KBM-7 (cell line): ENCODE measurements around the gene DMBX1.

Source experiments
- DNase-seq: peaks from one replicate; pipeline ENCODE4 v3.0.0-alpha.2; 2015
- in situ Hi-C: fragments of 300-500 bp; cut with MboI; formaldehyde crosslinking; loops from 2 replicates; pipeline ENCODE4 v1.14.3; 2020; ENCODE audit warnings: low sequenced_read_pairs, low pct_unique_long_range_greater_than_20kb, mixed read lengths

DMBX1 gene

DNA sequence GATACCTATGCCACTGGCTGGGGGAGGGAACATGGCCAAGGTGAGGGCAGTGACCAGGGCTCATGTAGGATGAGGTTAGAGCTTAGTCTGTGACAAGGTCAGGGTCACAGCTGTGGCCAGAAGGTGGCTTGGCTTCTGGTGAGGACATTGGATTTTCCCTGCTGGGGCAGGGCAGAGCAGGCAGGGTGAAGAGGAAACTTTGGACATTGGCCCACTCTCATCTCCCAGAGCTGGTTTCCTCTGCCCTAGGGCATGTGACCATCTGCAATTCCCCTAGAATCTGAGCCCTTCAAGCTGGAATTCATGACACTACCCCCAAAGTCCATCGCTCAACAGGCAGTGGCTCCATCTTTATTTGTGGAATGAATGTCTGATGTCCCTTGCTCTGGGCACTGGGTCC is 5.3 kb downstream of the DMBX1 start:
- DNase-seq, result no peak
- in situ Hi-C loops, result no loop called here

DNA sequence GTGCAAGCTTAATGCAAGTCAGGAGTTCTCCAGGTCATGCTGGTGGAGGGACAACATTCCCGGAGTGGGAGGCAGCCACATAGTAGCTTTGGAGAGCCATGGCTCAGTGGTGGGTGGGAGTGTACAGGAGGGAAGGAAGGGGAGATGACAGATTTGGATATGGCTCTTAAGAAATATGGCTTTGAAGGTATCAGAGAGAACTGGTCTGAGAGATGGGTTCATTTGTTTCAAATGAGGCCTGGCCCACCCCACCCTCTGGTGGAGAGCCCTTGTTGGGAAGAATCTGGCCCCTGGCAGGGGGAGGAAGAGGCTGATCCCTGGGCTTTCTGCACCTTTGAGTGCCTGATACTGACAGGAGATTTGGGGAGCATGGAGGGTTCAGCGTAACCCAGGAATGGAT is 6.1 kb downstream of the DMBX1 start:
- in situ Hi-C loops, result no loop called here
- no peak for DNase-seq

DNA sequence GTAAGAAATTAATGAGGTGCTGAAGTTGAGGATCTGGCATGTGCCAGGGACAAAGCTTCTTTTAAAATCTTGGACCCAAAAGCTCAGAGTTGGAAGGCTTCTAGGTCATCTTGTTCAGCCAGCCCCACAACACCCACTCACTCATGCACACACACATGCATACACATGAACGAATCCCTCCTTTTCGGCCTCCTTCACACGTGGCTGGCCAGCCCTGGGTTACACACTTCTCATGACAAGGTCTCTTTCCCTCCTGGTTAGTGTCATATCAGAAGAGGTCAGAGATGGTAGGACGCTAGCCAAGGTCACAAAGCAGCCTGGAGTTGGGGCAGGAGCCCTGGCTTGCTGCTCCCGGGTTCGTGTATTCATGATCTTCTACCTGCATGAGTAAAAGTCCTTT is 6.9 kb downstream of the DMBX1 start:
- in situ Hi-C loops, result no loop called here
- DNase-seq, result no peak

DNA sequence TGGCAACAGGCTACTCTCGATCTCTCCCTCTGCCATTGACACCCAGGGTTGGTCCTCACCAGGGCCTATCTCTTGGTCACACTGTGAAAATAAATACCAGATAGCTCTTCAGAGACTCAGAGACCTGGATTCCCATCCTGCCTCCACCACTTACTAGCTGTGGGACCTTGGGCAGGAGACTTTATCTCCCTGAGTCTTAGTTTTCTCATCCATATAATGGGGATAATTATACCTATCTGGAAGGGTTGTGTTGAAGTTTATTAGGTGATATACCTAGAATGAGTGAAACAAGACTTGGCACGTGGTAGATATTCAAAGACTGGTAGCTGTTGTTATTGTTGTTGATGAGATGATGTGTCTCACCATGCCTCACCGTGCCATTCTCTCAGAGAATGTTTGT is 7.4 kb downstream of the DMBX1 start:
- DNase-seq, result no peak
- in situ Hi-C loops, result no loop called here

DNA sequence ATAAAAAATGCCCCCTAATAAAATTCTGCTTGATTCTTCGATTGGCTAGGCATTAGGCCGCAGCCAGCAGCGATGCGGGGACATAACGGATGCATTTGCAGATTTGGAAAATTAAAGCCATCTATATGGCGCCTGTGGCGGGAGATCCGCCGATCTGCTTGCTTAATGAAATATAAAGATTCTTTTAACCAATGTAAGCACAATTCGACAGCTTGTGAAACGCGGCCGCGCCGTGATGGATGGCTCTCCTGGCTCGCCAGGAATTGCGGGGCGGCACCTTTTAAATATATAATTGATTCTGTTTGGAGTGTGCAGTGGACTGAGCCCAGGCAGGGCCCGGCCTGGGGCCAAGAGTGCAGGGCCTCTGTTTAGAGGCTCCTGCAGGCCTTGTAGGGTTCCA is 8.0 kb downstream of the DMBX1 start:
- no peak for DNase-seq
- in situ Hi-C loops, result no loop called here

DNA sequence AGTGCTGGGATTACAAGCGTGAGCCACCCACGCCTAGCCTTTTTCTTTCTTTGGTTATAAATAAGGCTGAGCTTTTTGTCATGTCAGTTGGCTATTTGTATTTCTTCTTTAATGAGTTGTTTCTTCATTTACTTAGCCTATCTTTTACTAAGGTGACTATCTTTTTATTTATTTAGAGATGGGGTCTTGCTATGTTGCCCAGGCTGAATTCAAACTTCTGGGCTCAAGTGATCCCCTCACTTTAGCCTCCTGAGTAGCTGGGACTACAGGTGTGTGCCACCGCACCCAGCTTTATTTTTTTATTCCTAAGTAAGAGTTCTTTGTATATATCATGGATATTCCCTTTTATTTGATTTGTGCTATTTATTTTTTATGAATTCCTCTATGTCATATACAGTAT is 11.9 kb downstream of the DMBX1 start:
- DNase-seq, result no peak
- in situ Hi-C loops, result no loop called here

DNA sequence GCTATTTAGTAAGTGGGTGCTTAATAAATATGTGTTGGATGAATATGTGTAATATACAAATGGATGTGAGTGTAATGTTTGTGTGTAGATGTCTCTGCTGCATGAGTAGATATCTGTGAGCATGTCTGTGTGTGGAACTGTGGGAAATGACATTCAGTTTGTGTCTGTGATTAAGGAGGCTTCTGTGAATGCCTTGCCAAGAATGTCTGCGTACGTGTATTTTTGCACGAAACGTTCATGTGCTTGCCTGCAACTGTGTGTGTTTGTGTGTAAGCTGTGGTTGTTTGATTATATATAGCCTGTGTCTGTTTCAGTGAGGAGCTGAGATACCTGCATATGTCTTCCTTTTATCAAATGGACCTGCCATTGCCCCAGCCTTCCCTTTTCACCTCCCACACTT is 13.8 kb downstream of the DMBX1 start:
- in situ Hi-C loops, result no loop called here
- no peak for DNase-seq

DNA sequence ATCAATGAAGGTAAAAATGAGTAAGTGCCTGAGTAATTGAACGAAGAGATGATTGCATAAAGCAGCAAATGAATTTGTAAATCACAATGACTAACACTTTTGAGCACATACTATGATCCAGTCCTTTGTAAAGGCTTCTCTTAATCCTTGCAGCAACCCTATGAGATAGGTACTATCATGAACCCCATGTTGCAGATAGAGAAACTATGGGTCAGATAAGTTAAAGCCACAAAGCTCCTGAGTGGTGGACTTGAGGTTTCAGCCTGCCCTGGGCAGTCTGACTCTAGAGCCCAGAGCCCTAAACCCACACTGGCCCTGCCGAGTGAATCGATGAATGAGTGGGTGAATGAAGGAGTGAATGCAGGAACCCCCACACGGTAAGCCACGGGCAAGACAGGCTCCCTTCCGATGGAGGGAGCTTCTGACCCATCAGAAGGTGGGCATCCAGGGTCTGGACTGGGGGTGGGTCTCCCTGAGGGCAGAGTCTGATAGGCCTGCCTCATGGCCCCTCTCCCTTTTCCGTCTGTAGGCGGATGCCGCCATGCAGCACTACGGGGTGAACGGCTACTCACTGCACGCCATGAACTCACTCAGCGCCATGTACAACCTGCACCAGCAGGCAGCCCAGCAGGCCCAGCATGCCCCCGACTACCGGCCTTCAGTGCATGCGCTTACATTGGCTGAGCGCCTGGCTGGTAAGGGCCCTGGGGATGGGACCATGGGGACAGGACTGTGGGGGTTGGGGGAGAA is 17.0 kb downstream of the DMBX1 start:
- in situ Hi-C loops, result no loop called here
- no peak for DNase-seq

DNA sequence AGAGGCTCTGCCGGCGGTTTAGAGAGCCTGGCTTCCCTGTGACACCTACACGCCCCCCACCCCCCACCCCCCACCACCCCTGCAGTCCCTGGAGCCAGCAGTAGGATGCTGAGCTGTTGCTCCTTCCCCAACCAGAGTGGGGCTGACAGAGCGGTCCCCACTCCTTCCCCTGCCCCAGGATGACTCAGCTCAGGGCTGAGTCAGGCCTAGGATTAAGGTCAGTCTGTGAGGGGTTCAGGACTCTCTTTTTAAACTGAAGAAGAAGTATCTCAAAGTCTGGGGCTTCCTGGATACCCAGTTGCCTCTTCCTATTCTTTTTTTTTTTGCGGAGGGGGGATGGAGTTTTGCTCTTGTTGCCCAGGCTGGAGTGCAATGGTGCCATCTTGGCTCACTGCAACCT is 19.1 kb downstream of the DMBX1 start:
- DNase-seq, result no peak
- in situ Hi-C loops, result no loop called here

DNA sequence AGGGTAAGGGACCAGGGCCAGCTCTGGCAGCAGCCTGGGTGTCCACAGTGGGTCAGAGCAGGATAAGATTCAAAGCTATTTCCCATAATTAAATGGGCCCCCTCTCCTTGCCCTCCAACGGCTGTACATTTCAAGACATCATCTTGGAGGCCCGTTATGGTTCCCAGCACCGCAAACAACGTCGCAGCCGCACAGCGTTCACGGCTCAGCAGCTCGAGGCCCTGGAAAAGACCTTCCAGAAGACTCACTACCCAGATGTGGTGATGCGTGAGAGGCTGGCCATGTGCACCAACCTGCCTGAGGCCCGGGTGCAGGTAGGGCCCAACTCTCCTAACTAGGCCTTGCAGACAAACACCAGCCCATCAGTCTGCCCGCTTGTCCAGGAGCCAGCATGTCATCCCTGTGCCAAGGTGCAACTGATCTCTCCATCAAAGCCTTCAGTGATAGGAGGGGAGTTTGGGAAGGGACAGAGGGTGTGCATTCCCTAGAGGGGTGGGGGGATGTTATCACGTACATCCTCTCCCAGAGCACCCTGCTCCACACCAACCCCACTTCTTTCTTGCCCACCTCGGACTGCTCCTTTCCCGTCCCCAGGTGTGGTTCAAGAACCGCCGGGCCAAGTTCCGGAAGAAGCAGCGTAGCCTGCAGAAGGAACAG is 20.8 kb downstream of the DMBX1 start:
- DNase-seq, result no peak
- in situ Hi-C loops, result no loop called here

DNA sequence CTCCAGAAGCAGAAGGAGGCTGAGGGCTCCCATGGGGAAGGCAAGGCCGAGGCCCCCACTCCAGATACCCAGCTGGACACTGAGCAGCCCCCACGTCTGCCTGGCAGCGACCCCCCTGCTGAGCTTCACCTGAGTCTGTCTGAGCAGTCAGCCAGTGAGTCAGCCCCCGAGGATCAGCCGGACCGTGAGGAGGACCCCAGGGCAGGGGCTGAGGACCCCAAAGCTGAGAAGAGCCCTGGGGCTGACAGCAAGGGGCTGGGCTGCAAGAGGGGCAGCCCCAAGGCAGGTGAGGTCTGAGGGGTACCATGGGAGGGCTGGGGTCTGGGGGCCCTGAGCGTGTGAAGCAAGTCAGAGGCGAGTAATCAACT is 21.3 kb downstream of the DMBX1 start:
- DNase-seq, result no peak
- in situ Hi-C loops, result no loop called here

DNA sequence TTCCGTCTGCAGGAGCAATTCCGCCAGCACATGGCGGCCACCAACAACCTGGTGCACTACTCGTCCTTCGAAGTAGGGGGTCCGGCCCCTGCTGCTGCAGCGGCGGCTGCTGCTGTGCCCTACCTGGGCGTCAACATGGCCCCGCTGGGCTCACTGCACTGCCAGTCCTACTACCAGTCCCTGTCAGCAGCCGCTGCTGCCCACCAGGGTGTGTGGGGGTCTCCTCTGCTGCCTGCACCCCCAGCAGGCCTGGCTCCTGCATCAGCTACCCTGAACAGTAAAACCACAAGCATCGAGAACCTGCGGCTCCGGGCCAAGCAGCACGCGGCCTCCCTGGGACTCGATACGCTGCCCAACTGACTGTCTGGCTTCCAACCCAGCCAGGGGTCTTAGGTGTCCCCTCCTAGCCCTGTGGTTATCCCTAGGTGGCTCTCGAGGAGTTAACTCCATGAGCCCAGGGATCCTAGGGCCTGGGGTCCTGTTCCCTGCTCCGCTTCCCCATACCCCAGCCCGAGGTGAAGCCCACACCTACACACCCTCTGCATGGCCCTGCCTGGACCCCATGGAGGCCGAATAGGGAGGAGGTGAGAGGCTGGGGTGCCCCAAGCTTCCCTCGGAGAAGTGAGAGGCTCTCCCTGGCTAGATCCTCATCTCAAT is 22.6 kb downstream of the DMBX1 start:
- DNase-seq, result no peak
- in situ Hi-C loops, result no loop called here

DNA sequence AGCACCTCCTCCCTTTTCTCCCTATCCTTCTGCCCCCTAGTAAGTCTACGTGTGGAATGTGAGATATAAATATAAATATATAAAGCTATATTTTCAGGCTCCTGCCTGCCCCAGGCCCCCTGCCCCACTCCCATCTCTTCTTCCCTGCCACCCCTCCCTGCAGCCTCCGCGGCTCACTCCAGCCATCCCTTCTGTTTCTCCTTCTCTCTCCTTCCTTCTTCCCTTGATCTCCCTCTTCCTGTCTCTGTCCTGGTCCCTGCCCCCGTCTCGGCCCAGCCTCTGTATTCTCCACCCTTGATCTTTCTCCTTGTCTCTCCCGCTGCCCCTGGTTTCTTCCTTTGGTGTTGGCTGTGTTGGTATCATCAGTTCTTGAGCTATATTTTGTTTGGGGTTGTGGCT is 23.2 kb downstream of the DMBX1 start:
- in situ Hi-C loops, result no loop called here
- no peak for DNase-seq

DNA sequence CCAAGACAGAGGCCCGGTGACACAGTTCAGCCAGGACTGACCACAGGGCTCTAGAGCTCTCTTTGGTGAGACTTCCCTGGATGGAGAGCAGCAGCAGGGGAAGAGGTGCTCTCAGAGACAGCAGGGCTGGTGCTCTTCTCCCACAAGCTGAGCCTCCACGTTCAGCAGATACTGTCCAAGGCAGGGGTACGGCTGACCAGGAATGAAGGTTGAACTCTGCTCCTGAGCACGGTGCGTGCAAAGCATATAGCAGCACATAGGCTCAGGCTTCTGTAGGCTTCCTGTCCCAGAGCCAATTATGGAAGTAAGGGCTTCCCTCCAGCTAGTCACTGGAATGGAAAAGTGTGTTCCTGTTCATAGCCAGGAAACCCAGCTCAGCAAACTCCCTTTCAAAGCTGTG is 23.9 kb downstream of the DMBX1 start:
- in situ Hi-C loops, result no loop called here
- DNase-seq, result no peak

DNA sequence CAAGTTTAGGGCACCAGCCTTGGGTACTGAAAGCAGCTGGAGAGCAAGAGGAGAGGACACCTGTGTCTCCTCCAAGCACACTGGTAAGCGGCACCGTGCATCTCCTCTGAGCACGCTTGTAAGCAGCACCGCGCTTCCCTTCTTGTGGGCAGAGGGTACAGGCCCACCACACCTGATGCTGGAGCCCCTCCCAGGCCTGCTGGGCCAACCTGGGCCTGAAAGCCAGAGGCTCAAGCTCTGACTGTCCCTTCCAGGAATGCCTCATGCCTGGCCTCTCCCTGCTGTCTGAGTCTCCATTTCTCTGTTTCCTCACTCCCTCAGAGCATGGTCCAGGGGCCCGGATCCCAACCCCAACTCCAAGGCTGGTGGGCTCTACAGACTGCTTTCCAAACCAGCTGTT is 25.9 kb downstream of the DMBX1 start:
- in situ Hi-C loops, result no loop called here
- no peak for DNase-seq

DNA sequence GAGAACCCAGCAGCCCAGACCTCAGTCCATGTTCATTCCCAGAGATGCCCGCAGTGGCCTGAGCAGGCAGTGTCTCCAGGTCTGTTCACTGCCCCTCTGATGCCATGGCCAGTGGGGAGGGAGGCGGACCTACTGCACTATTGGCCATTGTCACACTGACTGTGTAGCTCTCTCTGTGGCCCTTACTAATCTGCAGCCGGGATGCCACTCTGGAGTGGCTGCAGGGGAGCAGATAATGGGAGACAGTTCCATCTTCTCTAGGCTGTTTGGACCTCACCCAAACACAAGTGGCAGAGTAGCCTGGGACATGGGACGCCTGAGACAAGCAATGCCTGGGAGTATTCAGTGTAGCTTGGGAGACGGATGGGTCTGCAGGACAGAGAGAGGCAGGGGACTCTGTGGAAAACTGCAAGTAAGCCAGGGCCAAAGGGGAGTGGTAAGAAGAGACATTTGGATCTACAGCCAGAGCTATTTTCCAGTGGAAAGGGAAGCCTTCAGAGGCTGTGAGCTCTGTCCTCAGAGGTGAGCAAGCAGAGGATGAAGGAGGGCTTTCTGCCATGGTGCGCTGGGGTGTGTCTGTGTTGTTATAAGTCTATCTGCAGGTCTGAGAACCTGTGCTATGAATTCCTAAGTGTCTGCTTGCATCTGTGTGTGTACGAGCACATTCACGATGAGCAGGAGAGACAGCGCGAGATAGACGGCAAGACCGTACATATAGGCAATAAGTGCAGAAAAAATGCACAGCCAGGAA is 26.7 kb downstream of the DMBX1 start:
- DNase-seq, result no peak
- in situ Hi-C loops, result no loop called here

DNA sequence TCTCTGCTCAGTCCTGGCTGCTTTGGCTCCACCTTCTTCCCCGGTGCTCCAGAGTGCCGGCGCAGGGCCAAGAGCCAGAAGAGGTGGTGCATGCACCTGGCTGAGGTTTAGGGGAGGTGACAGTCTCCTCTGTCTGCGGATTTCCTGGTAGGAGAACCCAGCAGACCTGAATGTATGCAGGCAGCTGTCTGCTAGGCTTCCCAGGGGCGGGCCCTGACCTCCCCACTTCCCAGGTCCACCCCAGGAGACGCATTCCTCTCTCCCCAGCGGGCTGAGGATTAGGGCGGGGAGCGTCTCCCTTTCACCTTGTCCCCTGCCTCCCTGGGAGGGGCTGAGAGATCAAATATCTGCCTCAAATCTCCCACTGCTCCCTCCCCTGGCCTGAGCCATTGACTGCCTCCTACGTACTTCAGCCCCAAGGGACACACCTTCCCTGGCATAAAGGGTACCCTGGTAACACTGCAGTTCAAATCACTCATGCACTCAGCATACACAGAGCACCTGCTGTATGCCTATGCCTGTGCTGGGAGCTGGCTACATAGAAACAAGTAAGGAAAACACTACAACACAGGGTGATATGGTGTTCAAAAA is 27.5 kb downstream of the DMBX1 start:
- DNase-seq, result no peak
- in situ Hi-C loops, result no loop called here

DNA sequence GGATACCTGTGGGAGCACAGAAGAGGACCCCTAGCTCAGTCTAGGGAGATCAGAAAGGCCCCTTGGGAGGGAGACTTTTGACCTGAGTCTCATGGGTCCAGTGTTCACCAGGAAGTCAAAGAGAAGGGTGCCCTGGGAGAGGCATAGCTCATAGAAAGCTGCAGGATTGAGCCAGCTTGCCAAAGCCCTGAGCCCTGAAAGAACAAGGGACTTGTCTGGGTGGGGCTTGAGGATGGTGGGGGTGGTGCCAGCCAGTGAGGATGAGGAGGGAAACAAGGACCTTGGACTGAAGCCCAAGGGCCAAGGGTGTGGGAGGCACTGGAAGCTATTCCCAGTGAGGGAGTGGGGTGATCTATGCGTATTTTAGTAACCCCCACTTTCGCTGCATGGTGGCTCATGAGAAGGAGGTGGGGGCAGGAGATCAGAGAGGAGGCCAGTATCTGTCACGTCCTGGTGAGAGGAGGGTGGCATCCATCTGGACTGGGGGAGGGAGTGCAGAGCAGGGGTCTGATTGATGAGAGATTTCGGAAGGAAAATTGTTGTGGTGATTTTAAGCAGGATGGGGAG is 28.4 kb downstream of the DMBX1 start:
- no peak for DNase-seq
- in situ Hi-C loops, result no loop called here

DNA sequence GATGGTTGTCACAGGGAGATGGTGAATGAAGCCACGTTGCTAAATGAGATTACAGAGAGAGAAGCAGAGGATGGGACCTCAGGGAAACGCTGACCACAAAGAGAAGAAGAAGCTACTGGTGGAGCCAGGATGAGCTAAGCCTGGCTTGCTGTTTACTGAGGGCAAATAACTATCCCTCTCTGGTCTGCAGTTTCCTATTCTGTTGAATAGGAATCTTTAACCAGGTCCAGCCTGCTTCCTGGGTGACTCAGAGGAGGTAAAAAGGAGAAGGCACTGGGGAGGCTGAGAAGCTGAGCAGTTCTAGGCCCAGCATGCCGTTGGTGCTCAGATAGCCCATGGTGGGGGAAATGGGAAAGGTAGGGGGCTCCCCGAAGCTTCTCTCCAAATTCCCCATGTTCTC is 29.6 kb downstream of the DMBX1 start:
- in situ Hi-C loops, result no loop called here
- no peak for DNase-seq
